Chondrocyte (in vitro differentiated cells): Measurements from ENCODE around the gene UBE2D1. TPM values are rescaled to one million over a fixed set of nuclear protein-coding genes. Genes with fewer than 3 reads are reported as not detected.
"Not testable (repeated sequence)": the region's sequence is repeated elsewhere in the genome, so short reads cannot be mapped to it uniquely, and the experiment has no call there.

ENCODE experiments used
- DNase-seq: peaks from one replicate; pipeline ENCODE4 v3.0.0; 2021; ENCODE audit warnings: mixed read lengths, low spot score
- H3K27ac Mint-ChIP-seq: one replicate; pipeline ENCODE4 v1.8.0; 2021; ENCODE audit warnings: mild to moderate bottlenecking, moderate library complexity, mixed read lengths; ENCODE audit not compliant: unreplicated experiment
- H3K27me3 Mint-ChIP-seq: 2 replicates; pipeline ENCODE4 v1.8.0; 2021; ENCODE audit warnings: low read depth, mixed read lengths
- H3K36me3 Mint-ChIP-seq: 2 replicates; pipeline ENCODE4 v1.8.0; 2021; ENCODE audit warnings: low read depth, mixed read lengths
- H3K4me1 Mint-ChIP-seq: 2 replicates; pipeline ENCODE4 v1.8.0; 2021; ENCODE audit warnings: low read depth, mild to moderate bottlenecking, mixed read lengths
- H3K4me3 Mint-ChIP-seq: one replicate; pipeline ENCODE4 v1.8.0; 2021; ENCODE audit warnings: mild to moderate bottlenecking, moderate library complexity, mixed read lengths; ENCODE audit not compliant: unreplicated experiment
- H3K9me3 Mint-ChIP-seq: 2 replicates; pipeline ENCODE4 v1.8.0; 2021; ENCODE audit warnings: low read depth, mixed read lengths
- total RNA-seq: library from RNA; stranded (reverse); gene quantifications from 3 replicates; pipeline ENCODE4 v1.2.1, GENCODE V29; 2021
- TF ChIP-seq, protein P1 (sequence below): fragments of 200-600 bp; sonication (generic); IDR thresholded peaks from 2 replicates; pipeline ENCODE4 v1.5.0; 2021; ENCODE audit warnings: antibody characterized with exemption, mild to moderate bottlenecking, moderate library complexity

The UBE2D1 gene
- total RNA-seq, 1 donor from 2014 or later, result 12.7 TPM

DNA sequence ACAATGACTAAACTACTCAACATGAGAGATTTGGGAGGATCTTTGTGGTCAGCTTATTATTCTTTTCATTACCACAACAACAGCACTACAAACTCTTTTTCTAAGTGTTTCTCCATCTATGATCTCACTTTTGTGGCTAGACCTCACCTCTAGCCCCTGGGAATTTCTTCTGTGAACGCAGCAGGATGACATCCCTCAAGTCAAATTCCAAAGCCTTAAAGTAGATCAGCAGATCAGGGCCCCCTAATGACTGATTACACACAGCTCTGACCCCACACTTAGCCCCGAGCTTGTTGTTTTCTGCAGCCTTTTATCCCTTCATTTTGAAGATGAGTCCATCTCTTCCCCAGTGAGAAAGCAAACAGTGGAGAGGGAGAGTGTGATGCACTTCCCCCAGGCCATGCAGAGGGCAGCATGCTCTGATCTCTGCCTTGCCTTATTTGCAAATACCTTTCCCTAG lies 77.7 kb downstream of the UBE2D1 start:
- TF ChIP-seq, protein P1, sequence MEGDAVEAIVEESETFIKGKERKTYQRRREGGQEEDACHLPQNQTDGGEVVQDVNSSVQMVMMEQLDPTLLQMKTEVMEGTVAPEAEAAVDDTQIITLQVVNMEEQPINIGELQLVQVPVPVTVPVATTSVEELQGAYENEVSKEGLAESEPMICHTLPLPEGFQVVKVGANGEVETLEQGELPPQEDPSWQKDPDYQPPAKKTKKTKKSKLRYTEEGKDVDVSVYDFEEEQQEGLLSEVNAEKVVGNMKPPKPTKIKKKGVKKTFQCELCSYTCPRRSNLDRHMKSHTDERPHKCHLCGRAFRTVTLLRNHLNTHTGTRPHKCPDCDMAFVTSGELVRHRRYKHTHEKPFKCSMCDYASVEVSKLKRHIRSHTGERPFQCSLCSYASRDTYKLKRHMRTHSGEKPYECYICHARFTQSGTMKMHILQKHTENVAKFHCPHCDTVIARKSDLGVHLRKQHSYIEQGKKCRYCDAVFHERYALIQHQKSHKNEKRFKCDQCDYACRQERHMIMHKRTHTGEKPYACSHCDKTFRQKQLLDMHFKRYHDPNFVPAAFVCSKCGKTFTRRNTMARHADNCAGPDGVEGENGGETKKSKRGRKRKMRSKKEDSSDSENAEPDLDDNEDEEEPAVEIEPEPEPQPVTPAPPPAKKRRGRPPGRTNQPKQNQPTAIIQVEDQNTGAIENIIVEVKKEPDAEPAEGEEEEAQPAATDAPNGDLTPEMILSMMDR, result no peak
- Mint-ChIP-seq H3K27me3 (no peaks in the 10 kb centered on the region), H3K4me1 (peaks cover 18% of the 10 kb centered on the region), H3K27ac (no peak overlapping the region), H3K36me3 (no peaks in the 10 kb centered on the region), H3K4me3 (no peak overlapping the region), H3K9me3 (no peaks in the 10 kb centered on the region)
- DNase-seq, result no peak

- no peaks in the 10 kb centered on the region for H3K36me3 Mint-ChIP-seq
- DNase-seq, result no peak
Observed at GRCh38 chr10:58414270-58415041, 79.7 kb downstream of the UBE2D1 start.

DNA sequence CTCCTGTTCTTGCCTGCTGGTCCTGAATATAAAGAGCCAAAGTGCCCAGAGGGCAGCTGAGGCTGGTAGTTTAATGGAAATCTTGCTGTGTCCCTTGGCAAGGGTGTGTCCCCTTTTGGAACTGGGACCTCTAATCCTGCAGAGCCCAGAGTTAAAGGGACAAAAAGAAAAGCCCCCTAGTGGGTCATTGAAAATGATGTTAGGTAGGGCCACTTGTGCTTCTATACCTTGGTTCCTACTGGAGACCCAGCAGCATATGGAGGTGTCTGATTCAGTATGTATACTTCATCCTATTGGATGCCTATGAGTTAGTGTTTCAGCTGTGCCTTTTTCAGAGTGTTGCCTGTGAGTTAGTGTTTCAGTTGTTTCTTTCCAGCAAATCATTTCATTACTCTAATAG lies 81.0 kb downstream of the UBE2D1 start:
- DNase-seq, result no peak
- TF ChIP-seq, protein P1, result no peak
- Mint-ChIP-seq H3K36me3 (peaks cover 1% of the 10 kb centered on the region), H3K27me3 (no peaks in the 10 kb centered on the region), H3K27ac (no peak overlapping the region), H3K4me3 (no peak overlapping the region), H3K9me3 (peaks cover 15% of the 10 kb centered on the region), H3K4me1 (peaks cover 18% of the 10 kb centered on the region)

More at GRCh38 chr10:58414270-58415041, 79.7 kb downstream of the UBE2D1 start:
- Mint-ChIP-seq H3K4me3 (no peak overlapping the region), H3K4me1 (peaks cover 18% of the 10 kb centered on the region), H3K27me3 (no peaks in the 10 kb centered on the region), H3K9me3 (peaks cover 5% of the 10 kb centered on the region), H3K27ac (no peak overlapping the region)
- TF ChIP-seq, protein P1, result peak; percentile 89

DNA sequence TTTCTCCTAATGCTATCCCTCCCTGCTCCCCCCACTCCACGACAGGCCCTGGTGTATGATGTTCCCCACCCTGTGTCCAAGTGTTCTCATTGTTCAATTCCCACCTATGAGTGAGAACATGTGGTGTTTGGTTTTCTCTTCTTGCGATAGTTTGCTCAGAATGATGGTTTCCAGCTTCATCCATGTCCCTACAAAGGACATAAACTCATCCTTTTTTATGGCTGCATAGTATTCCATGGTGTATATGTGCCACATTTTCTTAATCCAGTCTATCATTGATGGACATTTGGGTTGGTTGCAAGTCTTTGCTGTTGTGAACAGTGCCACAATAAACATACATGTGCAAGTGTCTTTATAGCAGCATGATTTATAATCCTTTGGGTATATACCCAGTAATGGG lies 83.1 kb downstream of the UBE2D1 start:
- Mint-ChIP-seq H3K4me1 (peaks cover 11% of the 10 kb centered on the region), H3K9me3 (peaks cover 31% of the 10 kb centered on the region)
- not testable (repeated sequence) for H3K36me3 Mint-ChIP-seq, DNase-seq, H3K27ac Mint-ChIP-seq, H3K27me3 Mint-ChIP-seq, H3K4me3 Mint-ChIP-seq

Other genes with a start within 250 kb of the UBE2D1 start
- 2.9 to 3.3 TPM (median 3.0 TPM) in 3 replicates for gene IPMK, start 67.1 kb upstream of the UBE2D1 start, total RNA-seq
- gene CISD1, start 65.8 kb upstream of the UBE2D1 start, total RNA-seq, result 22.6 to 37.7 TPM (median 25.5 TPM) in 3 replicates
- 14.8 to 16.1 TPM (median 15.5 TPM) in 3 replicates for gene TFAM, start 50.4 kb downstream of the UBE2D1 start, total RNA-seq
- gene BICC1, start 177.9 kb downstream of the UBE2D1 start, total RNA-seq, result 32.2 to 51.1 TPM (median 32.4 TPM) in 3 replicates